Stomach (tissue), 9 donors: ENCODE data around the gene TCF7L1. TPM values are rescaled to one million over a fixed set of nuclear protein-coding genes. Genes with fewer than 3 reads are reported as not detected.
"Not testable (repeated sequence)": the region's sequence is repeated elsewhere in the genome, so short reads cannot be mapped to it uniquely, and the experiment has no call there.

Experiments used
- DNase-seq, 2 donors: peaks; one replicate each; pipeline versions ENCODE4 v3.0.0 to v3.0.0-alpha.2; 2013 to 2019
- H3K27ac ChIP-seq, 5 donors: fragments of 200-600 bp in 4 of 5; sonication (generic) in 4 of 5; one replicate each; pipeline ENCODE4 v1.5.1; 2013 to 2019; ENCODE audit warnings: mild to moderate bottlenecking in 1 of 5, moderate library complexity in 1 of 5
- H3K27me3 ChIP-seq, 3 donors: fragments of 200-600 bp; sonication (generic); one replicate each; pipeline ENCODE4 v1.5.1; 2017 to 2019; ENCODE audit warnings: mixed run types in 1 of 3
- H3K36me3 ChIP-seq, 4 donors: fragments of 200-600 bp; sonication (generic); 1 replicate in 3 of 4; 2 replicates in 1 of 4; pipeline ENCODE4 v1.5.1; 2016 to 2019
- H3K4me1 ChIP-seq, 4 donors: fragments of 200-600 bp; sonication (generic); one replicate each; pipeline ENCODE4 v1.5.1; 2016 to 2019
- H3K4me3 ChIP-seq, 4 donors: fragments of 200-600 bp; sonication (generic) in 3 of 4; one replicate each; pipeline ENCODE4 v1.5.1; 2016 to 2019; ENCODE audit warnings: mild to moderate bottlenecking in 1 of 4
- H3K9me3 ChIP-seq, 4 donors: fragments of 200-600 bp; sonication (generic); one replicate each; pipeline ENCODE4 v1.5.1; 2016 to 2019
- EP300 ChIP-seq: sonication (generic); formaldehyde crosslinking; IDR thresholded peaks from one replicate; pipeline ENCODE4 v1.6.1; 2017; ENCODE audit warnings: antibody characterized with exemption
- POLR2A ChIP-seq, 4 donors: fragments of 450-650 bp; IDR thresholded peaks; one replicate each; pipeline ENCODE4 v1.6.1; 2016; ENCODE audit warnings: antibody characterized with exemption in 4 of 4, control low read depth in 2 of 4, mild to moderate bottlenecking in 1 of 4, moderate library complexity in 1 of 4
- POLR2AphosphoS5 ChIP-seq, 3 donors: sonication (generic); formaldehyde crosslinking; IDR thresholded peaks; one replicate each; pipeline ENCODE4 v1.6.1; 2016; ENCODE audit warnings: antibody characterized with exemption in 3 of 3
- WGBS, 5 donors: extraction: QIAGEN DNeasy Blood & Tissue Kit in 3 of 5; methylation state at CpG; one replicate each; pipeline versions ENCODE4 v1.1.5 to v1.1.7; 2013 to 2018; 5-methylcytosine and 5-hydroxymethylcytosine counted together
- intact Hi-C: fragments of 100-400 bp; cut with DNase I; formaldehyde crosslinking; loops from one replicate; pipeline ENCODE4 v1.15.1; 2023; ENCODE audit warnings: low total_unique reads
- polyA plus RNA-seq, 3 donors: library from polyadenylated mRNA; stranded (reverse); fragments of 200-250 nt; gene quantifications; one replicate each; pipeline ENCODE4 v1.2.3, GENCODE V29; 2013
- total RNA-seq, 5 donors: library from RNA; depleted of rRNA; stranded (reverse); fragments of >200 nt; gene quantifications; one replicate each; pipeline versions ENCODE4 v1.1.0 to v1.2.3, GENCODE V29; 2014 to 2016
- TF ChIP-seq, protein P1 (sequence below), 7 experiments: fragments of 450-650 bp in 4 of 7; fragments of 200-600 bp in 3 of 7; sonication (generic) in 3 of 7; IDR thresholded peaks; one replicate each; pipeline ENCODE4 v1.5.1; 2016 to 2019; ENCODE audit warnings: antibody characterized with exemption in 7 of 7, control low read depth in 2 of 7, mild to moderate bottlenecking in 1 of 7
- donor health status: healthy with polysubstance abuse.
- donor health status: Bipolar disorder and iron deficiency.
- donor health status: healthy.

The TCF7L1 gene
- total and polyA plus RNA-seq, 8 donors, result 0.45 to 8.3 (median 4.9) TPM; not detected in 1

DNA sequence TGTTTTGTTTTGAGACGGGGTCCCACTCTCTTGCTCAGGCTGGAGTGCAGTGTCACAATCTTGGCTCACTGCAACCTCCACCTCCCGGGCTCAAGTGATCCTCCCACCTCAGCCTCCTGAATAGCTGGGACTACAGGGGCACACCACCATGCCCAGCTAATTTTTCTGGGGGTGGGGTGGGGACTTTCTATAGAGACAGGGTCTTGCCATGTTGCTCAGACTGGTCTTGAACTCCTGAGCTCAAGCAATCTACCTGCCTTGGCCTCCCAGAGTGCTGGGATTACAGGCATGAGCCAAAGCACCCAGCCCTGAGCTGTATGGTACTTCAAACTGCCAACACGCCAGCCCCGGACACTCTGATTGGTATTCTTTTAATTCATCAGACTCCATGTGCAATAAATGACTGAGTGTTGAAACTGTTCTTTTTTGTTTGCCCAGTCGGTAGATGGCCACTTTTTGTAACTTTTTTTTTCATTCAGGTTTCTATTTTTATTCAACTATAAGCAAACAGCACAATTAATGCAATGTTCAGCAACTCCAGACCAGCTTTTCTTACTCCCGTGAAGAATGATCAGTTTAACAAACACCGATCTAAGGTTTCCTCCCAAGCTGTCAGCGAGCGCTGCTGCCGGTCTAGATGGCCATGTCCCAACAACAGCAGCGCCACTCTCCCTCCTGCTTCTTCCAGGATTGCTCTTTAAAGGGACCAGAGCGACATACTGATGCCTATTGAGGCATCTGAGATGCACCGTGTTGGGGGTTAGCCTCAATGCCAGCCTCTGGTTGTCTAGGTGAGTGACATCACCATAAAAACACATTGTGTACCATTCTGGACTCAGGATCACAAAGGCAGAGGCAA lies 207.1 kb downstream of the TCF7L1 start:
- TF ChIP-seq POLR2A (IDR thresholded peaks at IDR 0.05), result no peak
- TF ChIP-seq, protein P1, sequence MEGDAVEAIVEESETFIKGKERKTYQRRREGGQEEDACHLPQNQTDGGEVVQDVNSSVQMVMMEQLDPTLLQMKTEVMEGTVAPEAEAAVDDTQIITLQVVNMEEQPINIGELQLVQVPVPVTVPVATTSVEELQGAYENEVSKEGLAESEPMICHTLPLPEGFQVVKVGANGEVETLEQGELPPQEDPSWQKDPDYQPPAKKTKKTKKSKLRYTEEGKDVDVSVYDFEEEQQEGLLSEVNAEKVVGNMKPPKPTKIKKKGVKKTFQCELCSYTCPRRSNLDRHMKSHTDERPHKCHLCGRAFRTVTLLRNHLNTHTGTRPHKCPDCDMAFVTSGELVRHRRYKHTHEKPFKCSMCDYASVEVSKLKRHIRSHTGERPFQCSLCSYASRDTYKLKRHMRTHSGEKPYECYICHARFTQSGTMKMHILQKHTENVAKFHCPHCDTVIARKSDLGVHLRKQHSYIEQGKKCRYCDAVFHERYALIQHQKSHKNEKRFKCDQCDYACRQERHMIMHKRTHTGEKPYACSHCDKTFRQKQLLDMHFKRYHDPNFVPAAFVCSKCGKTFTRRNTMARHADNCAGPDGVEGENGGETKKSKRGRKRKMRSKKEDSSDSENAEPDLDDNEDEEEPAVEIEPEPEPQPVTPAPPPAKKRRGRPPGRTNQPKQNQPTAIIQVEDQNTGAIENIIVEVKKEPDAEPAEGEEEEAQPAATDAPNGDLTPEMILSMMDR (IDR thresholded peaks at IDR 0.05), result no peak
- no peak for TF ChIP-seq POLR2AphosphoS5 (IDR thresholded peaks at IDR 0.05)
- no peak for TF ChIP-seq EP300
- no peaks in the 10 kb centered on the region for H3K27me3 ChIP-seq
- H3K27ac ChIP-seq, result no peak overlapping the region
- H3K4me1 ChIP-seq, result peaks cover 0 to 8% (median 4%) of the 10 kb centered on the region in 4 donors
- peaks cover 17 to 41% (median 35%) of the 10 kb centered on the region in 4 donors for H3K36me3 ChIP-seq
- DNase-seq, result no peak
- no peaks in the 10 kb centered on the region for H3K9me3 ChIP-seq
- intact Hi-C loops, result no loop called here
- WGBS, 5 donors, result 26 to 42% (median 28%) methylated on average over 13 of the region's 13 CpGs
- H3K4me3 ChIP-seq, result no peak overlapping the region

DNA sequence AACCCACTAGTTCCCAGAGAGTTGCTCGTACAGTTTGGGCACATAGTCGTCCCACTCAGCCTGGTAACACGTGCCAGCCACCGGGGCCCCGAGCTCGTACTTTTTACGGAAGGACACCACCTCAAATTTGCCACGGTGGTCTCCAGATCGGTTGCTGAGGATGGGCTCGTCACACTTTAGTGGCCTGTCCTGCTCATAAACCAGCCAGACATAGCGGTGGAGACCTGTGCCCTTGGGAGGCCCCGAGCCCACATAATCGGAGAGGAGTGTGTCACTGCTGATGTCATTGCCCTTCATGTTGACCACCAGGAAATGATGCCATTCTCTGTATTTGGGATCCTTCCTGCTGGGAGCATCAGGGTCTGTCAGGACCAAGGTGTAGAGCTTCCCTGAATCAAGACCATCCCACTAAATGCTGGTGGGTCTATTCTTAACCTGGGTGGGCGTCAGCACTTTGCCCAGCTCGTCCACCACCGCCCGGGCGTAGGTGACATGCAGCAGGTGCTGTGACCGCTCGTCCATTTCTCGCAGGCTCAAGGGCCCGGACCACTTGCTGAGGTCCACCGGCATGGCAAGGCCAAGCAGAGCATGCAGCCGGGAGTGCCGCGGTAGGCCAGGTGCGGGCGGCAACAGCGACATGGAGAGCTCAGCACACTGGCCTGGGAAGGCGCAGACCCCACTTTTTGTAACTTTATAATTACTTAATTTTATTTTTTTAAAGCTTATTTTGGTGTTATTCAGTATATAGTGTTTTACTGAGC lies 208.3 kb downstream of the TCF7L1 start:
- Histone ChIP-seq H3K27me3 (no peaks in the 10 kb centered on the region), H3K4me1 (peaks cover 0 to 8% (median 4%) of the 10 kb centered on the region in 4 donors), H3K27ac (no peak overlapping the region), H3K4me3 (no peak overlapping the region), H3K9me3 (no peaks in the 10 kb centered on the region), H3K36me3 (peaks cover 29 to 53% (median 47%) of the 10 kb centered on the region in 4 donors)
- 92 to 96% (median 94%) methylated on average over 24 to 30 of the region's 30 CpGs for WGBS, 5 donors
- DNase-seq, result no peak
- intact Hi-C loops, result no loop called here
- TF ChIP-seq POLR2A (IDR thresholded peaks at IDR 0.05) (no peak), POLR2AphosphoS5 (IDR thresholded peaks at IDR 0.05) (no peak), EP300 (no peak)
- TF ChIP-seq, protein P1 (IDR thresholded peaks at IDR 0.05), result no peak

DNA sequence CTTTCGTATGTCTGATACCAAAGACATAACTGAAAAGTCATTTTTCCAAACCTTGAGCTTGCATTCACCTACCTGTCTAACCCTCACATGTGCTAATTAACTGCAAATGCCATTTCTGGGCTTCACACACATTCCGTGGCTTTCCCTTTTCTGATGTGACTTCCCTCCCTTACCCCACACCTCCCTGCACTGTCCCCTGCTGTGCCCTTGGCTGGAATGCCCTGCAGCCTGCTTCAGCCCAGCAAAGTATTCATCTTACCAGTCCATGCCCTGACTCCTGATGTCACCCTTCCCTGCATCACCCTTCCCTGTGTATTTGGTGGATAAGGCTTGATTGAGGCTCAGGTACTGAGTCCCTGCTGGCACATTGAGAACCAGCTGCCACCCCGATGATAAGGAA lies 209.0 kb downstream of the TCF7L1 start:
- Histone ChIP-seq H3K27ac (no peak overlapping the region), H3K27me3 (no peaks in the 10 kb centered on the region), H3K36me3 (peaks cover 32 to 60% (median 54%) of the 10 kb centered on the region in 4 donors), H3K9me3 (no peaks in the 10 kb centered on the region), H3K4me3 (no peak overlapping the region), H3K4me1 (peaks cover 0 to 8% (median 4%) of the 10 kb centered on the region in 4 donors)
- TF ChIP-seq EP300, result no peak
- no peak for TF ChIP-seq POLR2AphosphoS5 (IDR thresholded peaks at IDR 0.05)
- no peak for TF ChIP-seq POLR2A (IDR thresholded peaks at IDR 0.05)
- TF ChIP-seq, protein P1 (IDR thresholded peaks at IDR 0.05), result no peak
- no peak for DNase-seq
- intact Hi-C loops, result no loop called here
- WGBS, 5 donors, result 72 to 90% (median 83%) methylated on average over 3 of the region's 3 CpGs

DNA sequence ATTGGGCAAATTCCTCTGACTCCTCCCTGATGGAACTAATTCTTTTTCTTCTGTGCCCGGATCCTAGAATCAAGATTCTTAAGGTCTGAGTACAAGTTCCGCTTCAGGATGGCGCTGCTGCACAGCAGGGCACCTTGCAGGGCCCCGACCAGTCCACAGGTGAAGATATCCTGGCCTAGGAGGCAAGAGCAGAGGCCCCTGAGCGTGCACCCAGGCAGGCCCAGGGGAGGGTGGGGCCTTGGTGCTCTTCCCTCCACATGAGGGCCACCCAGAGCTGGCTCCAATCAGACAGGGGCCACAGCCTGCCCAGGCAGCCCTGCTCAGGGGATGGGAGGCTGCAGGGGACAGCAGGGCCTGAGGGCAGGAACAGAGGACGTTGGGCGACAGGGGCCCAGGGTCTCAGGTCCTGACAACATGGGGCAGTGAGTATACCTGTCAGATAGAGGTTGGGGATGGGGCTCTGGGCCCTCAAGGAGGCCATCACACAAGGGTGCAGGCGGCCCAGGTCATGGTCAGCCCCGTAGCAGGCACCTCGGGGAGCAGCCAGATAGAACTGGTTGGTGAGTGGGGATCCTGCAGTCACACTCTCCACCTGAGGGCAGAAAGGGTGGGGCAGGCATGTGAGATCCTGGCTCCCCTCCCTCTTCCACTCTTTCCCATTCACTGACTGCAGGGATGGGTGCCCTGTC lies 210.2 kb downstream of the TCF7L1 start:
- DNase-seq, intact Hi-C loops, H3K4me3 ChIP-seq, H3K27me3 ChIP-seq, H3K9me3 ChIP-seq, H3K27ac ChIP-seq: not testable (repeated sequence)
- WGBS, 5 donors, result 89 to 94% (median 90%) methylated on average over 5 to 10 of the region's 10 CpGs
- H3K36me3 ChIP-seq, result peaks cover 36 to 72% (median 66%) of the 10 kb centered on the region in 4 donors
- H3K4me1 ChIP-seq, result peaks cover 0 to 16% (median 4%) of the 10 kb centered on the region in 4 donors
